ENCODE measurements around the gene PPP2R5D.

Gene PPP2R5D

DNA sequence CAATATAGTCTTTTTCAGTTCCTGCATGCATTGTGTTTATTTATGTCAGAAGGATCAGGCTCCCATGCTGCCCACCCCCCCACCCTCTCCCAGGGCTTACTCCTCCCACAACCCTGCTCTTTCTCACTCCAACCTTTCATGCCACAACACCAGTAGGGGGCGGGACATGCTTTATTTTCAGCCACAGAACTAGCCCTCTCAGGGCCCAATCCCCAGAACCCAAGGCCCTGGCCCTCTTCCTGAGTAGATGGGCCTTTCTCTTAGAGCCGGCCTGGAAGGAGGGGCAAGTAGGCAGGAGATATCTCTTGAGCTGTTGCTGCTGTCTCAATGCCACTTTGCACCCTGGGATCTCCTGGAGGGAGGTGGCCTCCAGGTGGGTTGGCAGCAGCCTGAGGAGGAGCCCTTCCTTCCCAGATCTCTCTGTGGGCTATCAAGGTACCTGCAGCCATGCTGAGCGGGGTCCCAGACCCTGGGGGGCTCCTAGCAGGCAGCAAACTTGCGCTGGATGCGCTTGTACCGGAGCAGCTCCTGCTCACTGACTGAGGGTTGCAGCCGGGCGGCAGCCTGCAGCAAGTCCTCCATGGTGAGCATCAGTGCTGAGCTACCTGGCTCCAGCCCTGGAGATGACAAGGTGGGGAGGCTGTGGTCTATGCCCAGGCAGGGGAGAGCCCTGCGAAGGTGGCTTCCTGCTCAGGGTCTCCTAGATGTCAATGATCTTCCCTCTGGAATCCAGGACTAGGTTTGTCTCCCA, 20.3 kb upstream of the PPP2R5D start:
- no peak for FAIRE-seq

DNA sequence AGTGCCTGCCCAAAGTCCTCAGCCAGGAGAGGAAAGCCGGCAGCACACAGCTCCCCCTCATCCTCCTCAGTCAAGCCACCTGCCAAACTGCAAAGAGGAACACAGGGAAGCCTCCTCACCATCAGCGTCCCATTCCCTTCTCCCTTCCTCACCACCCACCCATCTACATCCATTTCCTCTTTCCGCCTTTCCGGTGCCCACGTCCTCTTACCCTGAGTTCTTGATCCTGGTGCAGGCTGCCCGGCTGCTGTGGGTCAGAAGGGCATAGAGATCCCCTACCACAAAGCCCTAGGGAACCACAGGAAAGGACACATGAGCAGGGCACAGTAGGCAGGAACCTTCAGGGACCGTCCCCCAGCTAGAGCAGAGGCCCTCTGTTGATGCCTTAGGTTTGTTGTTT, 17.8 kb upstream of the PPP2R5D start:
- no peak for FAIRE-seq

DNA sequence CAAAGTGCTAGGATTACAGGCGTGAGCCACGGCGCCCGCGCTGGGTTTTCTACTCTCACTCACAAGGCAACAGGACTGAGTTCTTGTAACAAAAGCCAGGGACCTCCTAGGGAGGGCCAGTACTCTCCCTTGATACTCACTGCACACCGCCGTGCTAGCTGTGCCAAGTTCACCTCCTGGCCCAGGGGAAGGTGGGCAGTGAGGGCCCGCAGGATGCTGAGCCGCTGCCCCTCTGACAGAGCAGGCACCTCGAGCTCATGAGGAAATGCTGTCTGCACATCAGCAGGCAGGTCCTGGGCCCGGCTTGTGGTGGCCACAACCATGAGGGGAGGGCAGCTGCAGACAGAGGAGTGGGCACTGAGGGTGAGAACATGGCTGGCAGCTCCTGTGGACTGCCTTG, 17.1 kb upstream of the PPP2R5D start:
- no peak for FAIRE-seq

- no peak for FAIRE-seq
Observed at GRCh38 chr6:42968126-42968701, 16.2 kb upstream of the PPP2R5D start.

- no peak for FAIRE-seq
Observed at GRCh38 chr6:42968783-42969182, 15.6 kb upstream of the PPP2R5D start.

GRCh38 chr6:42969431-42969830, 14.9 kb upstream of the PPP2R5D start:
- FAIRE-seq = no peak

- no peak for FAIRE-seq
Observed at GRCh38 chr6:42969934-42970333, 14.4 kb upstream of the PPP2R5D start.

GRCh38 chr6:42970871-42971612, 13.3 kb upstream of the PPP2R5D start:
- FAIRE-seq = no peak

GRCh38 chr6:42971746-42972327, 12.5 kb upstream of the PPP2R5D start:
- FAIRE-seq = no peak

DNA sequence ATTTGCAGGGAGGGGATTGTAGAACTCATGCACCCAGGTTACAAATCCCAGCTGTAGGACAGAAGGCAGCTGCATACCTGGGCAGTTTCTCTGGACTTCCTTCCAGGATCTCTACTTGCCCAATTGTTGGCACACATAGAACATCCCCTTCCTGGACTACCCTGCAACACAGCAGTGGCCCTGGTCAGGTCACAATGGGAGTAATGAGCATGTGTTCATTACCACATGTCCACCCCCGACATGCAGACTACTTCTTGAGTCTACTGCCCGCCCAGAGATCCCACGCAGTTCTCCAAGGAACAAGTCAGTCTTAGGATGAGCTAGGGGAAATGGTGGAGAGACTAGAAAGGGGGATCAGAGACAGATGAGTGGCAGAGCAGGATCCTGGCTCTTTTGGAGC, 10.4 kb upstream of the PPP2R5D start:
- FAIRE-seq = no peak

- FAIRE-seq = no peak
Observed at GRCh38 chr6:42974919-42975505, 9.4 kb upstream of the PPP2R5D start.

DNA sequence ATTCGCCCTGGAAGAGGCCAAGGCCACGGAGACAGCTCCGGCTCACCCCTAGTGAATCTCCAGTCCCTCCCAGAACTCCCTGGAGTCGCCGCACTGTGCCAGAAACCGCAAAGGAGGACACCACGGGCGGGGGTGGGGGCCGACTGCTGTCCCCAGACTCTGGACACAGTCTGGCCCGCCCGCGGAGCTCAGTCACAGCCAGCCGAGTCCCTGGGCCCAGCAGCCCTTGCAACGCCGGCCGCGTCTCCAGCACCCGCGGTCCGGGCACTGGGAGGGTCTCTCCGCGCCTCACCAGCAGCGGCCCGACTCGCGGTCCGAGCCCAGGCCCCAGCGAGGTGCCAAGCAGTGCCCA, 5.9 kb upstream of the PPP2R5D start:
- FAIRE-seq = no peak

- FAIRE-seq = no peak
Observed at GRCh38 chr6:42978839-42979522, 5.4 kb upstream of the PPP2R5D start, which contains the start of gene PEX6. TSS of gene PEX6 (minus strand) at chr6:42979181. CDS start at chr6:42979150, 31 bp downstream.

GRCh38 chr6:42979523-42980177, 4.7 kb upstream of the PPP2R5D start:
- no peak for FAIRE-seq

DNA sequence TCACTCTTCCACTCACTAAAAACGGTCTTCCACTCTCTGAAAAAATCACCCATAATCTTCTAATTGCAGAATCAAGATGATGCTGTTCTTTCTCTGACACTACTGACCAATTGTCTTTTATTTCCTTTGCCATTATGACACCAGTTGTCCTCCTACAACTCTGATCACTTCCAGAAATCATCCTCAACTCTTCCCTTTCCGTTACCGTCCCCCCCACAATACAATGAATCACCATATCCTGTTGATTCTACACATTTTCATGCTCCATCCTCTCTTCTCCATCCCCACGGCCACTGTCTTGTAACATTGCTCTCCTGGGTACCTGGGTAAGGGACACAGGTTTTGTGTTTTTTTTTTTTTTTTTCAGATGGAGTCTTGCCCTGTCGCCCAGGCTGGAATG, 2.5 kb upstream of the PPP2R5D start:
- no peak for FAIRE-seq

GRCh38 chr6:42984924-42985475, 630 bp downstream of the PPP2R5D start:
- no peak for FAIRE-seq

DNA sequence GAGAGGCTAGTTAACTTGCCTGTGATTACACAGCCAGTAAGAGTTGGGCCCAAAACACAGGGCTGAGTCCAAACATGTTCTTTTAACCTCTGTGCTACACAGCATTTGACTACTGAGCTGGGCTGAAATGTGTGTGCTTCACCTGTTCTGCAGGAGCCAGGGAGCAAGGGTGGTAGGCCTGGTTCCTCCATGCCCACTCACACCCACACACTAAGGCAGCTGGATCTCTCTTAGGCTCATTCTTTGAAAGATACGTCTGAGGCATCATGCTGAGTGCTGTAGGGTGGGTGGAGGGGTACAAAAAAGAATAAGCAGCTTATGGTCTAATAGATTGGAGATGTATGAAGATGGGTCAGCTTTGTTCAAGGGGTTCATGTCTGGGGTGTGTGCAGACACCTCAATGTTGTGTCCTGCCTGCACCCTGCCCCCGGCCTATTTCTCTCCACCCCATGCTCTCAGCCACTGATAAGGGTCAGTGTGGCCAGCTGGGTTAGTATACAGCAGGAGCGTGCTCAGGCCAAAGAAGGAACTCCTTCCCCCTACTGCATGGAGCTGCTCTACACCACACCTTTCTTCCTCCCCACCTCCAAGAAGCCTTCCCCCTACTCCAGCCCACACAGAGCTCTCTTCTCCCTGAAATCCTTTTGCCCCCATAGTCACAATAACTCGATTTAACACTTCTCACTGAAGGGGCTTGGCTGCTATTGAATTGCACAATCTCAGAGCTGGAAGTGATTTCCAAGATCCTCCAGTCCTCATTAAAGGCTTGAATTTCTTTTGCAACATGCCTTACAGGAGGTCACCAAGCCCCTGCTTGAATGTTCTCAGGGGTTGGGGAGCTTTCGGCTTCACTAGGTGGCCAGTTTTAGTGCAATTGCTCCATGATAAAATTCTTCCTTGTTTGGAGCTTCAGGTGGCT, 3.4 kb downstream of the PPP2R5D start:
- FAIRE-seq = no peak

DNA sequence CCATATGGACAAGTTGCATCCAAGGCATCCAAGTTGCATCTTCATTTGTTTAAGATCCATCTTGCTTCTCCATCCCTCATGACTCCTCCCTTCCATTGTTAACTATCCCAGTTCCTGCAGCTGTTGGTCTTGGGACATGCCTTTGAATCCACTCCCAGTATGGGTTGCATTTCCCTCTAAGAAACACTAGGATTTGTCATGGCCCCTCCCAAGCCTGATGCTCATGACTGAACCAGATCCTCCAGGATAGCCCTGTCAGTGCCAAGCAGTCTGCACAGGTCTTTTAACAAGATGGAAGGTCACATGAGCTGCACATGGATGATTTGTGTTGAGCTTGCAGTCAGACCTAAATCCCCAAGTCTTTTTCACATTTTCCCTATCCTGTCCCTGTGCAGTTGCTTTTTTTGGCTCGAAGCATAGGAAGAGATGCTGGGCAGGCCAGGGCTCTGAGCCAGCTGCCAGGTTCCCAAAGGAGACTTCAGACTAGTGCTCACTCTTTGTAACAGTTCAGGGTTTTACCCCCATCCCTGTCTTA, 4.2 kb downstream of the PPP2R5D start:
- no peak for FAIRE-seq

- no peak for FAIRE-seq
Observed at GRCh38 chr6:42989923-42990322, 5.6 kb downstream of the PPP2R5D start.

DNA sequence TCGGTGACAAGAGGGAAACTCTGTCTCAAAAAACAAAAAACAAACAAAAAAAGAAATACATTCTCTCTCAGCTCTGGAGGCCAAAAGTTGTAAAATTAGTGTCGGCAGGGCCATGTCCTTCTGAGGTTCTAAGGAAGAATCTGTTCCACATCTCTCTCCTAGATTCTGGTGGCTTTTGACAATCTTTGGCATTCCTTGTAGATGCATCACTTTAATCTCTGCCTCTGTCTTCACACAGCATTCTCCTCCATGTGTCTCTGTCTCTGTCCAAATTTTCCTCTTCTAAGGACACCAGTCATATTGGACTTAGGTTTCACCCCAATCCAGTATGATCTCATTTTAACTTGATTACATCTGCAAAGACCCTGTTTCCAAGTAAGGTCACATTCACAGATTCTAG, 9.1 kb downstream of the PPP2R5D start:
- FAIRE-seq = no peak

Data from endometrium (tissue), 2 donors.